HFF-Myc (cell line): ENCODE data around the gene MAGEA9.
"Not testable (repeated sequence)": the region's sequence is repeated elsewhere in the genome, so short reads cannot be mapped to it uniquely, and the experiment has no call there.

Experiments used
- DNase-seq: peaks from one replicate; pipeline ENCODE4 v3.0.0-alpha.2; 2011; ENCODE audit warnings: low read depth; ENCODE audit errors: extremely low read depth
- H3K4me3 ChIP-seq: replicated peaks from 2 replicates; pipeline ENCODE4 v1.5.1; 2011; ENCODE audit warnings: low read depth, mild to moderate bottlenecking, control low read depth, low read length
- CTCF ChIP-seq: IDR thresholded peaks from 2 replicates; pipeline ENCODE4 v1.5.1; 2012; ENCODE audit warnings: mild to moderate bottlenecking, low read depth, low read length, control low read depth; ENCODE audit errors: missing control alignments

The MAGEA9 gene, protein sequence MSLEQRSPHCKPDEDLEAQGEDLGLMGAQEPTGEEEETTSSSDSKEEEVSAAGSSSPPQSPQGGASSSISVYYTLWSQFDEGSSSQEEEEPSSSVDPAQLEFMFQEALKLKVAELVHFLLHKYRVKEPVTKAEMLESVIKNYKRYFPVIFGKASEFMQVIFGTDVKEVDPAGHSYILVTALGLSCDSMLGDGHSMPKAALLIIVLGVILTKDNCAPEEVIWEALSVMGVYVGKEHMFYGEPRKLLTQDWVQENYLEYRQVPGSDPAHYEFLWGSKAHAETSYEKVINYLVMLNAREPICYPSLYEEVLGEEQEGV

GRCh38 chrX:149781727-149782126 is at the start of gene MAGEA9:
Gene MAGEA9, plus strand, starts transcription at chrX:149781930. Its CDS starts 4,281 bp downstream, at chrX:149786211.
- H3K4me3 ChIP-seq, DNase-seq: not testable (repeated sequence)

- not testable (repeated sequence) for DNase-seq, H3K4me3 ChIP-seq
These were observed 39.5 kb upstream of the MAGEA9 start for GRCh38 chrX:149742269-149742668.

DNA sequence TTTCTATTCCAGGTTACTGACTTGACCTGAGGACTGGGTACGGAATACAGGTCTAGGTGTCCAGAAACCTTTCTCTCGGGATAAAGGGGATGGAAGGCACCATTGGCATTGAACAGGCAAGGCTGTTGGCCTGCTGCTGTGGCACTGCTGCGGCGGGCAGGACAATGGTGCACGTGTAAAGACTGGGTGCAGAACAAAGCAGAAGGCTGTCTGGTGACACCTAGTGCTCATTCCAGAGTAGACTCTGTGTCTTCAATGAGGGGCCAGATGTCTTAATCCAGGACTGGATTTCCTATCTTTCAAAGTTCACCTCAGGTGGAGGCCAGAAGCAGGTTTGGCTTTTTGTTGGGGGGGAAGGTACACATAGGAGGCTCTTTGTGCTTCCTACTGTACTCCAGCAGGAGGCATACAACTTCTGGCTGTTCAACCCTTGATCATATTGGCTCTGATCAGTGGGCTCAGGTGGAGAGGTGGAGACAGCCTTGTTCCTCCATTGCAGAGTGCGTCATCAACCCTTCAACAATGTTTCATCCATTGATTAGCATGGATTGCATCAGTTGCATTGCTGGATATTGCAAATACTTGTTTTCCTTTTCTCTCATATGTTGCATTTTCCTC is 35.2 kb upstream of the MAGEA9 start:
- H3K4me3 ChIP-seq, DNase-seq: not testable (repeated sequence)

- no peak for TF ChIP-seq CTCF
- no peak for DNase-seq
- no peak overlapping the region for H3K4me3 ChIP-seq
These were observed 24.3 kb upstream of the MAGEA9 start for GRCh38 chrX:149757206-149758067.

GRCh38 chrX:149758068-149758714 is 23.5 kb upstream of the MAGEA9 start:
- TF ChIP-seq CTCF = no peak
- no peak overlapping the region for H3K4me3 ChIP-seq
- no peak for DNase-seq

DNA sequence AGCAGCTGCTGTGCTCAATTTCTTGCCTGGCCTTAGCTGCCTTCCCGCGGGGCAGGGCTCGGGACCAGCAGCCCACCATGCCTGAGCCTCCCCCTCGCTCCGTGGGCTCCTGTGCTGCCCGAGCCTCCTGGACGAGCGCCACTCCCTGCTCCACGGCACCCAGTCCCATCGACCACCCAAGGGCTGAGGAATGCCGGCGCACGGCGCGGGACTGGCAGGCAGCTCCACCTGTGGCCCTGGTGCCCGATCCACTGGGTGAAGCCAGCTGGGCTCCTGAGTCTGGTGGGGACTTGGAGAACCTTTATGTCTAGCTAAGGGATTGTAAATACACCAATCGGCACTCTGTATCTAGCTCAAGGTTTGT is 23.0 kb upstream of the MAGEA9 start:
- H3K4me3 ChIP-seq, DNase-seq: not testable (repeated sequence)

GRCh38 chrX:149759824-149760223 is 21.9 kb upstream of the MAGEA9 start:
- no peak for DNase-seq
- no peak overlapping the region for H3K4me3 ChIP-seq
- no peak for TF ChIP-seq CTCF

- H3K4me3 ChIP-seq = no peak overlapping the region
- TF ChIP-seq CTCF = no peak
- DNase-seq = no peak
These were observed 20.8 kb upstream of the MAGEA9 start for GRCh38 chrX:149760965-149761364.

DNA sequence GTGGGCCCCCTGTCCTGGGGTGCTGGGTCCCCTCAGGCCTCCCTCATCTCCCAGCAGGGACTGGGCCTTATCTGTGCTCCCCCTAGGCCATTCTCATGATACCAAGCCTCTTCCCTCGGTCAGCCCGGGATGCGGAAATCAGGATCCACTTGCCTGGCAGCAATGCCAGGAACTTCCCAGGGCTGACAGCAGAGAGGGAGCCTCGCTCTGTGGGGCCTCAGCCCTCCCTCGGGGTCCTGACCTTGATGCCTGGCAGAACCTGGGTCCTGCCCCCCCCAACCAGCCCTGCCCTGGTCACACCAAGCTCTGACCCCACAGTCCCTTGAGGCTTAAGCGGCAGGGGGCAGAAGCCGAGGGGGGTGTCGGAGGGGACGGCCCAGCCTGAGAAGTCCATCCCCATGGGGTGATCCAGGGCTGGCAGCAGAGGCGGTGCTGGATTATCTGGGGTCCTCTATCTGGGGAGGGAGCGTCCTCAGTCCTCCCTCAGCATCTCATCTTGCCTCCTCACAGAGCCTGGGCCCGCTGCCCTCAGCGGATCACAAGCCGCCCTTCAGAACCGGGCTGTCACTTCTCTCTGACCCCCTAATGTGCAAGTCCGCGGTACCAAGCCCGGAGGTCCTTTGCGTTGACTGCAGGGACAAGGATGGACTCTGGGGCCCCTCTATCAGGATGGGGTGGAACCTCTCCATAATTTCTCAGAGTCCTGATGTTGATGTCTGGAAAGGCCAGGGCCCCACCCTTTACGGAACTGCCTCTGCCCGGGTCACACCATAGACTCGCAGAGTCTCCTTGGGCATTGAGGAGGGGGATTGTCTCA is 19.7 kb upstream of the MAGEA9 start:
- H3K4me3 ChIP-seq, DNase-seq: not testable (repeated sequence)
